ENCODE results near the gene RPS21. TPM values are rescaled to one million over a fixed set of nuclear protein-coding genes. Genes with fewer than 3 reads are reported as not detected.

The RPS21 gene
- total RNA-seq, 4 donors from 2014 or later: 585 to 2,728 (median 1,375) TPM

DNA sequence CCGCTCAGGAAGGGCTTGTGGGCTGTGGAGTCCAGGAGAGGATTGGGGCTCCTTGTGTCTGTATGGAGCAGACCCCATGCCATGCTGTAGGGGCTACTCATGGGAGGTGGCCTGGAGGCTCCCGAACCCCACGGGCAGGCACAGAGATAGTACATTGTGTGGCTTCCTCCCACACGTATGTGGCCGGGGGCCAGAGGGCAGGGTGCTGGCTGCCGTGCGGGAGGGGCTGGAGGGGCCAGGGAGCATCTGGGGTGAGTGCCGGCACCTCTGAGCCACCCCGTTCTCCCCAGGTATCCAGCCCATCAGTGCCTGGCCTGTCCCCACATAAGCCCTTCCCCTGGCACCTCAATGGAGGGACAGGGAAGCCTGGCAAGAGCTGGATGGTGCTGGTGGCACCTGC, 32.9 kb downstream of the RPS21 start:
- in situ Hi-C loops (cut with MboI; ENCODE audit: low pct_ligation_motif_present in 1 of 4, low pct_unique_long_range_greater_than_20kb in 1 of 4, low sequenced_read_pairs in 3 of 4): no loop called here
- Histone ChIP-seq H3K27ac (no peak overlapping the region), H3K27me3 (no peaks in the 10 kb centered on the region), H3K36me3 (no peaks in the 10 kb centered on the region), H3K9me3 (no peaks in the 10 kb centered on the region), H3K4me1 (peaks cover 0 to under 1% (median 0%) of the 10 kb centered on the region in 4 donors), H3K4me3 (no peak overlapping the region)
- no peak for TF ChIP-seq POLR2A (IDR thresholded peaks at IDR 0.05)
- TF ChIP-seq POLR2AphosphoS5 (IDR thresholded peaks at IDR 0.05): no peak
- TF ChIP-seq EP300 (IDR thresholded peaks at IDR 0.05; ENCODE audit: low read depth): no peak
- TF ChIP-seq, protein P1, sequence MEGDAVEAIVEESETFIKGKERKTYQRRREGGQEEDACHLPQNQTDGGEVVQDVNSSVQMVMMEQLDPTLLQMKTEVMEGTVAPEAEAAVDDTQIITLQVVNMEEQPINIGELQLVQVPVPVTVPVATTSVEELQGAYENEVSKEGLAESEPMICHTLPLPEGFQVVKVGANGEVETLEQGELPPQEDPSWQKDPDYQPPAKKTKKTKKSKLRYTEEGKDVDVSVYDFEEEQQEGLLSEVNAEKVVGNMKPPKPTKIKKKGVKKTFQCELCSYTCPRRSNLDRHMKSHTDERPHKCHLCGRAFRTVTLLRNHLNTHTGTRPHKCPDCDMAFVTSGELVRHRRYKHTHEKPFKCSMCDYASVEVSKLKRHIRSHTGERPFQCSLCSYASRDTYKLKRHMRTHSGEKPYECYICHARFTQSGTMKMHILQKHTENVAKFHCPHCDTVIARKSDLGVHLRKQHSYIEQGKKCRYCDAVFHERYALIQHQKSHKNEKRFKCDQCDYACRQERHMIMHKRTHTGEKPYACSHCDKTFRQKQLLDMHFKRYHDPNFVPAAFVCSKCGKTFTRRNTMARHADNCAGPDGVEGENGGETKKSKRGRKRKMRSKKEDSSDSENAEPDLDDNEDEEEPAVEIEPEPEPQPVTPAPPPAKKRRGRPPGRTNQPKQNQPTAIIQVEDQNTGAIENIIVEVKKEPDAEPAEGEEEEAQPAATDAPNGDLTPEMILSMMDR (IDR thresholded peaks at IDR 0.05): no peak
- 83% methylated on average over 2 of the region's 9 CpGs; no CpG with 5 or more reads in 1 of the 2 donors for WGBS, 2 donors (ENCODE audit: low coverage in 1 of 2)
- DNase-seq: no peak
- intact Hi-C loops (cut with DNase I; ENCODE audit: low total_unique reads): loop anchor here (10.0 kb wide), 2 partner anchors 195 to 765 kb away; no protein-coding TSS in a partner anchor

DNA sequence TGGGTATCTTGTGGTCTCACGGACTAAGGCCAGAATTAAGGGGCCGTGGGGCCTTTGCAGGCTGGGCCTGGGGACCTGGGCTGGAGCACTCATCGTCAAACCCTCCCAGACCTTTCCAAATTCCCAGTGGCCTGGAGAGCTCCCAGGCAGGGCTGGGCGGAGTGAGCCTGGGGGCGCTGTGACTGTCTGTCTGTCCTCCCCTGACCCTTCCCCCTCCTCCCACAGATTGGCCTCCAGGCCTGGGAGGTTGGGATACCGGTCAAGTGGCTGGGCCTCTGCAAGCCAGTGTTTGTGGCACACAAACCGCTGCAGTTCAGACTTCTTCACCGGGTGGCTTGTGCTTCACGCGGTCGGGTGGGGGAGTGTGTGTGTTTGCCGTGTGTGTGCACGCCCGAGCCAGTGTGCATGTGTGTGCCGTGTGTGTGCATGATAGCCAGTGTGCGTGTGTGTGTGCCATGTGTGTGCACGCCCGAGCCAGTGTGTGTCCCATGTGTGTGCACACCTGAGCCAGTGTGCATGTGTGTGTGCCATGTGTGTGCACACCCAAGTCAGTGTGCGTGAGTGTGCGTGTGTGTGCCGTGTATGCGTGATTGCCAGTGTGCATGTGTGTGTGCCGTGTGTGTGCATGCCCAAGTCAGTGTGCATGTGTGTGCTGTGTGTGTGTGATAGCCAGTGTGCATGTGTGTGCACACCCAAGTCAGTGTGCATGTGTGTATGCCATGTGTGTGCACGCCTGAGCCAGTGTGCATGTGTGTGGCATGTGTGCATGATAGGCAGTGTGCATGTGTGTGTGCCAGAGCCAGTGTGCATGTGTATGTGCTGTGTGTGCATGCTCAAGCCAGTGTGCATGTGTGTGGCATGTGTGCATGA, 34.2 kb downstream of the RPS21 start:
- Histone ChIP-seq H3K36me3 (no peaks in the 10 kb centered on the region), H3K4me1 (no peaks in the 10 kb centered on the region), H3K4me3 (no peak overlapping the region), H3K27ac (no peak overlapping the region), H3K27me3 (no peaks in the 10 kb centered on the region), H3K9me3 (no peaks in the 10 kb centered on the region)
- TF ChIP-seq, protein P1 (IDR thresholded peaks at IDR 0.05): no peak
- TF ChIP-seq POLR2AphosphoS5 (IDR thresholded peaks at IDR 0.05) (no peak), POLR2A (IDR thresholded peaks at IDR 0.05) (no peak), EP300 (IDR thresholded peaks at IDR 0.05; ENCODE audit: low read depth) (no peak)
- in situ Hi-C loops (cut with MboI; ENCODE audit: low pct_ligation_motif_present in 1 of 4, low pct_unique_long_range_greater_than_20kb in 1 of 4, low sequenced_read_pairs in 3 of 4) (no loop called here), intact Hi-C loops (cut with DNase I; ENCODE audit: low total_unique reads) (no loop called here)
- DNase-seq: no peak
- WGBS, 2 donors (ENCODE audit: low coverage in 1 of 2): 95% methylated on average over 20 of the region's 24 CpGs; no CpG with 5 or more reads in 1 of the 2 donors

DNA sequence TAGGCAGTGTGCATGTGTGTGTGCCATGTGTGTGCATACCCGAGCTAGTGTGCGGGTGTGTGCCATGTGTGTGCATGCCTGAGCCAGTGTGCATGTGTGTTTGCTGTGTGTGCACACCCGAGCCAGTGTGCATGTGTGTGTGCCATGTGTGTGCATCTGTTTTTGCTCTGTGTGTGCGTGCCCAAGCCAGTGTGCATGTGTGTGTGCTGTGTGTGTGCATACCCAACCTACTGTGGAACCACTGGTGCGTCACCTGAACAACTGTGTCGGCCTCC, 34.8 kb downstream of the RPS21 start:
- in situ Hi-C loops (cut with MboI; ENCODE audit: low pct_ligation_motif_present in 1 of 4, low pct_unique_long_range_greater_than_20kb in 1 of 4, low sequenced_read_pairs in 3 of 4): no loop called here
- H3K4me3 ChIP-seq: no peak overlapping the region
- no peak for DNase-seq
- intact Hi-C loops (cut with DNase I; ENCODE audit: low total_unique reads): no loop called here
- no peak for TF ChIP-seq POLR2A (IDR thresholded peaks at IDR 0.05)
- TF ChIP-seq EP300 (IDR thresholded peaks at IDR 0.05; ENCODE audit: low read depth): no peak
- TF ChIP-seq POLR2AphosphoS5 (IDR thresholded peaks at IDR 0.05): no peak
- TF ChIP-seq, protein P1 (IDR thresholded peaks at IDR 0.05): no peak
- H3K4me1 ChIP-seq: peaks cover 0 to 5% (median 1%) of the 10 kb centered on the region in 4 donors
- no peak overlapping the region for H3K27ac ChIP-seq
- H3K27me3 ChIP-seq: no peaks in the 10 kb centered on the region
- H3K36me3 ChIP-seq: no peaks in the 10 kb centered on the region
- WGBS, 2 donors (ENCODE audit: low coverage in 1 of 2): 91% methylated on average over 6 of the region's 6 CpGs; no CpG with 5 or more reads in 1 of the 2 donors
- no peaks in the 10 kb centered on the region for H3K9me3 ChIP-seq

DNA sequence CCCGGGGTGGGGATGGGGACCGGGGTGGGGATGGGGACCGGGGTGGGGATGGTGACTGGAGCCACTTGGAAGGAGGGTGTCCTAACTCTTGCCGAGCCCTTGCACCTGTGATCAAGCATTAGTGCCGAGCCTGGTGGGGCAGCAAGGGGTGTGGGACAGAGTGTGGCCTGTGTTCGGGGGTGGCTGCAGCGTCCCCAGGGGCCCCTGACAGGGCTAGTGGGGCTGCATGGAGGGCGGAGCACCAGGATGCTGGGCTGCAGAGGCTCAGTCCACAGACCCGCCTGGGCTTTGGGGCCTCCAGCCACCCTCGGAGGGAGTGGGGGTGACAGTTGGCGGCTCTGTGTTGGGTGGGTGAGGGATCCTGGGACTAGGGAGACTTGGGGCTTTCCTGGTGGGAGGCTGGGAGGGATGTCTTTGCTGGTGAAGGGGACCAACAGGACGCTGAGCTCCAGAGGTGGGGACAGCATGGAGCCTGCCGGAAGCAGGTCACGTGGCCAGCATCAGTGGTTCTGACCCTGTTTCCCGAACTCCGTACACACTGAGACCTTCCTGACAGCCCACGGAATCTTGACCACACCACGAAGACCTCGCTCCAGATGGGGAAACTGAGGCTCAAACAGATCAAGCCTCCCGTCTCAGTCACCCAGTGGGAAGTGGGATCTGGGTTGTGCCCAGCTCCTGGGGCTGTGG, 35.9 kb downstream of the RPS21 start:
- DNase-seq: no peak
- in situ Hi-C loops (cut with MboI; ENCODE audit: low pct_ligation_motif_present in 1 of 4, low pct_unique_long_range_greater_than_20kb in 1 of 4, low sequenced_read_pairs in 3 of 4) (no loop called here), intact Hi-C loops (cut with DNase I; ENCODE audit: low total_unique reads) (no loop called here)
- Histone ChIP-seq H3K36me3 (no peaks in the 10 kb centered on the region), H3K4me1 (peaks cover 0 to 12% (median 10%) of the 10 kb centered on the region in 4 donors), H3K27ac (no peak overlapping the region), H3K27me3 (no peaks in the 10 kb centered on the region), H3K9me3 (no peaks in the 10 kb centered on the region), H3K4me3 (no peak overlapping the region)
- WGBS, 2 donors (ENCODE audit: low coverage in 1 of 2): 80 to 83% methylated on average over 3 to 20 of the region's 20 CpGs
- TF ChIP-seq POLR2AphosphoS5 (IDR thresholded peaks at IDR 0.05) (no peak), EP300 (IDR thresholded peaks at IDR 0.05; ENCODE audit: low read depth) (no peak), POLR2A (IDR thresholded peaks at IDR 0.05) (no peak)
- TF ChIP-seq, protein P1 (IDR thresholded peaks at IDR 0.05): no peak

Data from transverse colon (tissue), 4 donors.